HG03565 (cell line): ENCODE measurements around the gene ARHGAP45.
"Not testable (repeated sequence)": the region's sequence is repeated elsewhere in the genome, so short reads cannot be mapped to it uniquely, and the experiment has no call there.

Source experiments
- ATAC-seq: cut with Tn5 transposase; IDR thresholded peaks from one replicate; pipeline ENCODE4 v1.9.1; 2021; ENCODE audit warnings: mild to moderate bottlenecking, moderate library complexity; ENCODE audit not compliant: unreplicated experiment

The ARHGAP45 gene

GRCh38 chr19:1113030-1113985 is 46.3 kb downstream of the ARHGAP45 start:
- no peak for ATAC-seq

GRCh38 chr19:1113986-1114483 is 47.1 kb downstream of the ARHGAP45 start:
- no peak for ATAC-seq

DNA sequence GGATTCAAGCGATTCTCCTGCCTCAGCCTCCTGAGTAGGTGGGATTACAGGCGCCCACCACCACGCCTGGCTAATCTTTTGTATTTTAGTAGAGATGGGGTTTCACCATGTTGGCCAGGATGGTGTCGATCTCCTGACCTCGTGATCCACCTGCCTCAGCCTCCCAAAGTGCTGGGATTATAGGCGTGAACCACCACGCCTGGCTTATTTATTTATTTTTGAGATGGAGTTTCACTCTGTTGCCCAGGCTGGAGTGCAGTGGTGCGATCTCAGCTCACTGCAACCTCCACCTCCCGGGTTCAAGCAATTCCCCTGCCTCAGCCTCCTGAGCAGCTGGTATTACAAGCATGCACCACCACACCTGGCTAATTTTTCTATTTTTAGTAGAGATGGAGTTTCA is 47.8 kb downstream of the ARHGAP45 start:
- not testable (repeated sequence) for ATAC-seq

DNA sequence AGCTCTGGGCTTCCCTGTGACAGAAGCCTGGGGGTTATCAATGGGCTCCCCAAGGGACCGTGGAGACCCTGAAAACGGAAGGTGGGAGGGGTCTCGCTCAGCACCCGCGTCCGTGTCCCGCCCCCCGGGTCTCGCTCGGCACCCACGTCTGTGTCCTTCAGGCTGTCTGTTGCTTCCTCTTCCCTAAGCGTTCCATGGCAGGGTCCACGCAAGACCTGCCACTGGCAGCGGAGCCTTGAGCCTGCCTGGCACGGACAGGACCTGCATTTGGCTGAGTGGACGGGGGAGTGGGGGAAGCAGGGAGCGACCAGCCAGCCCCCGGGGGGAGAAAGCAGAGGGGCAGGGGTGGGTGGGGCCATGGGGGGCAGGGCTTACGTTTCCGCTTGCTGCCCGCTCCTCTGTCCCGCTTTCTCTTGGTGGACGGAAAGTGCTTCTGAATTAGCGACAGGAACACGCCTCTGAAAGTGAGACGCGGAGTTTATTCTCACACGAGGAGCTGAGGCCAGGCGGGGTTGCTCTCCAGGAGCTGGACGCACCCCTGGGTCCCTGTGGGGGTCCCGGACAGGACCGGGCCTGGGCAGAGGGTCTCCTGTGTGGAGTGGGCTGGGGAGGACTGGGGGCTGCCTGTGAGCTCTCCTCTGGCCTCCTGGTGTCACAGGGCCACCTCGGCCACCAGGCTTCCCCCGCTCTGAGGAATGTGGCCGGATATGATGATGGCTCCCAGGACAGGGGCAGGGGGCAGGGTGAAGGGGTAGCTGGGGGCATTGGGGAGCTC is 48.9 kb downstream of the ARHGAP45 start:
- ATAC-seq: no peak

- ATAC-seq: no peak
Observed at GRCh38 chr19:1116726-1117581, 50.0 kb downstream of the ARHGAP45 start.

DNA sequence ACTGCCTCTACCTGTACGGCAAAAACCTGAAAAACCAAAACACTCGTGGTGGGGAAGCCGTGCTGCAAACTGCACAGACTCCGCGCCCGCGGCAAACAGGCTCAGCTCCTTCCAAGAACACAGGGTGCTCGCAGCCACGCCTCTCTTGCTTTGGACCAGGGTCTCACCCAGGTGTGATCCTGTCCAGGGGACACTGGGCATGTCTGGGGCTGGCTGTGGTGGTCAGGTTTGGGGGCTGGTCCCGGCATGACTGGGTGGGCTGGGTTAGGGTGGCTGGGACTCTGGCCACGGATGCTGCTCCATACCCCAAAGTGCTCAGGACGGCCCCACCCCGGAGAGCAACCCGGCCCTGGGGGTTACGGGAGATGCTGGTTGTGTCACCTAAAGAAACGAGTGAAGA is 50.7 kb downstream of the ARHGAP45 start:
- no peak for ATAC-seq

GRCh38 chr19:1118999-1119398 is 52.0 kb downstream of the ARHGAP45 start:
- no peak for ATAC-seq

DNA sequence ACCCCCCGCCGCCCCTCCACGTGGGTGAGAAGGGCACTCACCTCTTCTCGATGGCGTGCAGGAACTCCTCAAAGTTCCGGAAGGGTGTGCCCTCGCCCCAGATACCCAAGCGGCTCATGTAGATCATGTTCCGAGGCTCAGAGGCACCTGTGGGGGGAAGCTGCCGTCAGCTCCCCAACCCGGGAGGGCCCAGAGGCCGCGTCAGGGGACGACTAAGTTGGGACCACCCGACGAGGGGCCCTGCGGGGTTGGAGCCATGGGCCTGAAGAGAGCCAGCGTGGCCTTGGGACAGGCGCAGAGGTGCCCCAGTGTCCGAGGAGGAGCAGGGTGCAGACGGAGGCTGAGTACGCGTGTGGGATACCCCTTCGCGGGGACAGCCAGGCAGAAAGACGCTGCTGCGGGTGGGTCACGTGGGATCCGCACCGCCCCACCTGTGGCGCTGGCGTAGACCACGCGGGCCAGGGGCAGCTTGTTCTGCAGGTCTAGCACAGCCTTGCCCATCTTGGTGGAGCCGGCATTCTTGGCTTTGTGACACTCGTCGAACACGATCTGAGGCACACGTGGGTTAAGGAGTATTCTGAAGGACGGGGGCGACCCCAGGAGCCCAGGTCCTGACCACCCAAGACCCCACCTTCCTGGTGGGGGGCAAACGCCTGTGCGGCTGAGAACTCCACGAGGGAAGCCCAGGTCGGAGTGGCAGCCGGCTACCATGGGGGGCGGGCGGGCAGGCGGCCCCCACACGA is 52.7 kb downstream of the ARHGAP45 start:
- ATAC-seq: no peak

- no peak for ATAC-seq
Observed at GRCh38 chr19:1121395-1121794, 54.4 kb downstream of the ARHGAP45 start.

DNA sequence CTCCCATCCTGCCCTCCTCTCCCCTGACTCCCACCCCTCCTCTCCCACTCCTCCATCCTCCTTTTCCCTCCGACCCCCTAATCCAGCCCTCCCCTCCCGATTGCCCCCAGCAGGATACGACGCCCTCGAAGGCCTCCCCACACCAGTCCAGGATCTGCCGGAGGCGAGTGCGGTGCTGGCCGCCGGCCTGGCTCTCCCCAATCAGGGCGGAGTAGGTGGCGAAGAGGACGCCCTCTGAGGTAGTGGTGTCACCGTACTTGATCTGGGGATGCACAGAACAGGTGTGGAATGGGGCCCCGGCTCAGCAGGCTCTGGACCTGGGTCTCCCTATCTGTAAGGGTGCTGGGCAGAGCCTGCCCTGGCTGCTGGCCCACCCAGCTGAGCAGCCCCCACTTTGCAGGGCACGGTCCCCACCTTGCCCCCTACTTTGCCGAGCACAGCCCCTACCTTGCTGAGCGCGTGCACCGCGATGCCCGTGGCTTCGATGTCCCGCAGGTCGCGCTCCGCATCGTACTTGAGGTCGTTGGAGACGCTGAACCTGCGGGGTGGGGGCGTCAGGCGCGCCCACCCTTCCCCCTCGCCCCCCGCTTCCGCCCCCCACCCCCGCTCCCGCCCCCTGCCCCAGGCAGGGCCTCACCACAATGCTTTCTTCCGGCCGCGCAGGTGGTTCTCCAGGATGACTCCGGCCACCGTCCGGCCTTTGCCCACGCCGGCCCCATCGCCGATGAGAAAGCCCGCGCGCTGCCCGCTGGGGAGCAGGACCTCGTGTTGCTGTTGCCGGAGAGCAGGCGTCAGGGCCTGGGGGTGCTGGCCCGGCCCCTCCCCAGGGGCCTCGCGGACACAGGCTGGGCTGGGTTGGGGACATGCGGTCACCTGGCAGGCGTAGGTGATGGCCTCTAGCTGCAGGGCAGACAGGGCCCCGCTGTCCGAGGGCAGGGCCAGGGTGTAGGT is 55.3 kb downstream of the ARHGAP45 start:
- ATAC-seq: no peak

DNA sequence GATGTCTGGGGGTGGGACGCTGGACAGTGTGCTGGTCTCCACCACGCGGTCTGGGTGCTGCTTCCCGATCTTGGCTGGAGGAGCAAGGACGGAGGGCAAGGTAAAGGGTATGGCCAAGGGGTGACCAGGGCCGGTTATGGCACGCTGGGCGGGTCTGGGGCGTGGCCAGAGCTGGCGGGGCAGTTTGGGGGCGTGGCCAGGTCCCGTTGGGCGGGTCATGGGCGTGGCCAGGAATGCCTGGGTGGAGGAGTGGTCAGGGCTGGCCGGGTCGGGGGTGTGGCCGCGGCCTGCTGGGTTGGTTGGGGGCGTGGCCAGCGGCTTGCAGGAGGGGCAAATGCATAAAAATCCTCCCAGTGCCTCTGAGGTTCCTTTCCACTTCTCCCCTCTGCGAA is 56.0 kb downstream of the ARHGAP45 start:
- ATAC-seq: no peak

DNA sequence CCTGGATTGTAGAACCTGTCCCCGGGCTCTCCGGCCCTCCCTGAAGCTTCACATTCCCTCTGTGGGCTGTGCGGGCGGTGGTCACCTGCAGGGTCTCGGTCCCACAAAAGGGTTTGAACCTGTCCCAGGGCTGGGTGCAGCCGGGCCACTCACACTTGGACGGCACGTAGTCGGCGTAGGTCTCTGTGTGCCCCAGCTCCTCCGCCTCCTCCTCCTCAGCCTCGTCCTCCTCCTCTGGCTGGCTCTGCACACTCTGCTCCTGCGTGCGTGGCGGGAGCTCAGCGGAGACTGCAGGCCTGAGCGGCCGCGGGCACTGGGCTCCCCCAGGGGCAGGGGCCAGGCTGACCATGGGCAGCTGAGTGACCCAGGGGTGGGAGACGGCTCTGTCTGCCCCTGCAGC is 56.4 kb downstream of the ARHGAP45 start:
- ATAC-seq: no peak

DNA sequence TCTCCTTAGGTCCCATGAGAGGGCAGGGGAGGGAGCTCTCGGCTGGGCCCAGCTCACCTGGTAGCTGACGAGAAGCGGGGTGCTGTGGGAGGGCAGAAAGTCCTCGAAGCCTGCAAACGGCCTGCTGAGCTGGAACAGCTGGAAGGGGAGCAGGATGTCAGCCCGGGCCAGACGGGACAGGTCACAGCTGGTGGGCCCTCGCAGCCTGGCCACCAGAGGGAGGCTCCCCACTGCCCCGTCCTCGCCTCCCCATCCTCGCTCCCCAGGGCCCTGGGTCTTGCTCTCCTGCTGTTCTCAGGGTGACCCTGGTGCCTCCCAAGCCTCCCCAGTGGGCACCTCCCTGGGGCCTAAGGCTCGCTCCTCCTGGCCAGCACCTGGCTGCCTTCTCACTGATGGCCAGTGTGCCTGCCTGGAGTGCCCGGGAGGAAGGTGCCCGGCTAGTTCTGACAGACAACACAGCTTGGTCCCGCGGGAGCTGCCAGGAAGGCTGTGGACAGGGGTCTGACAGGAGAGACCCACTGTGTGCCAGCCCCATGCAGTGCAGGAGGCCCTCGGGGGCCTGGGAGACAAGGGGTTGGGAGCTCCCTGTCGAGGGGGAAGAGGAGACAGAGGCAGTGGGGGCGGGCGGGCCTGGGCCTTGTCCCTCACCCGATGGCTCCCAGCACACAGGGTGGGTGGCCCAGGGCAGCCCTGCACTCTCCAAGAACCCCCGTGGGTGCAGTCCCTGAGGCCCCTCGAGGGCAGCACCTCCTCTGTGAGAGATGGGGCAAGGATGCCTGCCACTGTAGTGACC is 57.1 kb downstream of the ARHGAP45 start:
- ATAC-seq: no peak

DNA sequence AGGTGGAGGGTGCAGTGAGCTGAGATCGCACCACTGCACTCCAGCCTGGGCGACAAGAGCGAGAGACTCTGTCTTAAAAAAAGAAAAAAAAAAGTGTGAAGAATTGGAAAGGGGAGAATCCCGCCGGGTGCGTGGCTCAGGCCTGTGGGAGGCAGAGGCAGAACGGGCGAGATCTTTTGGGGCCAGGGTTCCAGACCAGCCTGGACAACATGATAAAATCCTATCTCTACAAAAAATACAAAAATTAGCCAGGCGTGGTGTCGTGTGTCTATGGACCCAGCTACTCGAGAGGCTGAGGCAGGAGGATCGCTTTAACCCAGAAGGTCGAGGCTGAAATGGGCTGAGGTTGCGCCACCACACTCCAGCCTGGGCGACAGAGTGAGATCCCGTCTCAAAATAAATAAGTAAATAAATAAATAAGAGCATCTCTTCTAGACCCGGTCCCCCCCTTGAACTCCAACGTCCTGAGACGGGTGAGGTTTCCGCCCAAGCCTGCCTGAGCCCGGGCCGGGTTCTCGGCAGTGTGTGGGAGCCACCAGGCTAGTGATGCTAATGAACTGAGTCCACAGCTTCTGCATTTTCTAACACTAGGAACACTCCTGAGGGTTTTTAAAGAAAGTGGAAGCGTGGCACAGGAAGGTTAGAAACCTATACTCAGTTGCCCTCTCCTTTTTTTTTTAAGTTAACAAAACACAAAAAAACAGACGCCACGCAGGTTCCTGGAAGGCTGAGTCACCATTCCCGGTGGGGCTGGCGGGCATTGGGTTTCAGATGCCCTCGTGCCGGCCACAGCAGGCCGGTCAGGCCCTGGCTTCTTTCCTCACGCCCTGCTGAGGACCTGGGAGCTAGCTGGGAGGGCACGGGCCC is 58.9 kb downstream of the ARHGAP45 start:
- ATAC-seq: no peak

DNA sequence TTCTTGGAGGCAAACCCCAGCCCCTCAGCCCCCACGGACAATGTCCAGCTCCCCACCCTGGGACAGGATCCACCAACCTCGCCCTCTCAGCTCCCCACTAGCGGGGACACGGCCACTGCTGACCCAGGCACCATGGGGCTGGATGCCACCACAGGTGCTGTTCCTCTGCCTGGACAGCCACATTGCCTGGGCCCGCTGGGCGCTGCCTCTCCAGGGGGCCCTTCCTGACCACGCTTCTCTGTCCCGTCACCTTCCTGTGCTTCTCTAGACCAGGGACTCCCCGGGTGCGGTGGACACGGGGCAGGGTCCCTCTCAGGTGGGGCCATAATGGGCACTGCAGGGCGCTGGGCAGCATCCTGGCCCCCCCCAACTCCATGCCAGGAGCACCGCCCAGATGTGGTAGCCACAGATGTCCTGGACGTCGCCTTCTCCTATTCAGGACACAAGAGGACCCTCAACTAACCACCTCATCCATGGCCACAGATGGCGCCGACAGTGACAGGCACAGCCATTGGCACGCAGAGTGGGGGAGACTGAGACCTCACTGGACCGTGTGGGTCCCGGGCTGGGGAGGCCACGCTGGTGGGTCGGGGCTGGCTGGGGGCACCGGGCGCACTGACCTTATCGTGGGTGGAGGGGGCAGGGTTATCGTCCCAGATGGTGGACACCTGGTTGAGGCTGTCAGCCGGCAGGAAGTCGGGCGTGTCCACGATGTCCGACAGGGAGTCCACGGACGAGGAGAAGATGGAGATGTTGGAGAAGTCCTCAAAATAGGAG is 60.2 kb downstream of the ARHGAP45 start:
- ATAC-seq: no peak

DNA sequence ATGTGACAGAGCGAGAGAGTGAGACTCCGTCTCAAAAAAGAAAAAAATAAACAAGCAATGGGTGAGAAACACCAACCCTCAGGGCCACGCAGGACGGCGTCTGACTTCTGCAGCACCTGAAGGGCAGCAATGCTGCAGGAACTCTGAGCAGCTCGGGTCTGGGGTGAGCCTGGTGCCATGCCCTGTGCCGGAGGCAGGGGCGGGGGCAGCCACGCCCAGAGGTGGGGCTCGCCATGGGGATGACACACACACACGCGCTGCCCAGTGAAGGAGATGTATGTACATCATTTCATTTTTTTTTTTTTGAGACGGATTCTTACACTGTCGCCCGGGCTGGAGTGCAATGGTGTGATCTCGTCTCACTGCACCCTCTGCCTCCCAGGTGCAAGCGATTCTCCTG is 61.1 kb downstream of the ARHGAP45 start:
- no peak for ATAC-seq

- not testable (repeated sequence) for ATAC-seq
Observed at GRCh38 chr19:1129084-1129483, 62.1 kb downstream of the ARHGAP45 start.
